Upper lobe of left lung (tissue), 4 donors: ENCODE data around the gene PRKG1.

Source experiments
- POLR2AphosphoS5 ChIP-seq, 2 donors: sonication (generic); formaldehyde crosslinking; IDR thresholded peaks; one replicate each; pipeline ENCODE4 v1.5.1; 2017; ENCODE audit warnings: antibody characterized with exemption in 2 of 2
- TF ChIP-seq, protein P1 (sequence below), 6 experiments: fragments of 450-650 bp in 4 of 6; fragments of 200-600 bp in 2 of 6; sonication (generic) in 2 of 6; IDR thresholded peaks; one replicate each; pipeline ENCODE4 v1.5.1; 2016 to 2019; ENCODE audit warnings: antibody characterized with exemption in 6 of 6

DNA sequence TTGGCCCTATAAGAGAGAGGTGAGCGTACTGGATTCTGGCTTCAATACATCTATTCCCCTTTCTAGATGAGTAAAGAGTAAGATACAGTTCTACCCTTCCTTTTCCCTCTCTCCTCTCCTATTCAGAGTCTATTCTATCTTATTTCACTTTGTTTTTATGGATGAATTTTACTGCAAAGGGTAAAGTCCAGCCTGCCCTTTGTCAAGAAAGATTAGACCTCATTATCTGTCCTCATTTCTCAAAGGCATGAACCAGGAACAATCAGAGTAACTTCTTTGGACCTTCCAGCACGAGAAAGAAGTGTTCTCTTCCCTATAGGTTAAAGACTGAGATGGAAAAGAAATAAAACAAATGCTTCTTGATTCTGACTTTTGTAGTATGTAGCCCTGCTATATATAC, 239.0 kb downstream of the PRKG1 start:
- TF ChIP-seq, protein P1, sequence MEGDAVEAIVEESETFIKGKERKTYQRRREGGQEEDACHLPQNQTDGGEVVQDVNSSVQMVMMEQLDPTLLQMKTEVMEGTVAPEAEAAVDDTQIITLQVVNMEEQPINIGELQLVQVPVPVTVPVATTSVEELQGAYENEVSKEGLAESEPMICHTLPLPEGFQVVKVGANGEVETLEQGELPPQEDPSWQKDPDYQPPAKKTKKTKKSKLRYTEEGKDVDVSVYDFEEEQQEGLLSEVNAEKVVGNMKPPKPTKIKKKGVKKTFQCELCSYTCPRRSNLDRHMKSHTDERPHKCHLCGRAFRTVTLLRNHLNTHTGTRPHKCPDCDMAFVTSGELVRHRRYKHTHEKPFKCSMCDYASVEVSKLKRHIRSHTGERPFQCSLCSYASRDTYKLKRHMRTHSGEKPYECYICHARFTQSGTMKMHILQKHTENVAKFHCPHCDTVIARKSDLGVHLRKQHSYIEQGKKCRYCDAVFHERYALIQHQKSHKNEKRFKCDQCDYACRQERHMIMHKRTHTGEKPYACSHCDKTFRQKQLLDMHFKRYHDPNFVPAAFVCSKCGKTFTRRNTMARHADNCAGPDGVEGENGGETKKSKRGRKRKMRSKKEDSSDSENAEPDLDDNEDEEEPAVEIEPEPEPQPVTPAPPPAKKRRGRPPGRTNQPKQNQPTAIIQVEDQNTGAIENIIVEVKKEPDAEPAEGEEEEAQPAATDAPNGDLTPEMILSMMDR (IDR thresholded peaks at IDR 0.05) = no peak
- TF ChIP-seq POLR2AphosphoS5 (IDR thresholded peaks at IDR 0.05) = no peak
